Measurements from ENCODE around the gene FKBP5.

The FKBP5 gene

DNA sequence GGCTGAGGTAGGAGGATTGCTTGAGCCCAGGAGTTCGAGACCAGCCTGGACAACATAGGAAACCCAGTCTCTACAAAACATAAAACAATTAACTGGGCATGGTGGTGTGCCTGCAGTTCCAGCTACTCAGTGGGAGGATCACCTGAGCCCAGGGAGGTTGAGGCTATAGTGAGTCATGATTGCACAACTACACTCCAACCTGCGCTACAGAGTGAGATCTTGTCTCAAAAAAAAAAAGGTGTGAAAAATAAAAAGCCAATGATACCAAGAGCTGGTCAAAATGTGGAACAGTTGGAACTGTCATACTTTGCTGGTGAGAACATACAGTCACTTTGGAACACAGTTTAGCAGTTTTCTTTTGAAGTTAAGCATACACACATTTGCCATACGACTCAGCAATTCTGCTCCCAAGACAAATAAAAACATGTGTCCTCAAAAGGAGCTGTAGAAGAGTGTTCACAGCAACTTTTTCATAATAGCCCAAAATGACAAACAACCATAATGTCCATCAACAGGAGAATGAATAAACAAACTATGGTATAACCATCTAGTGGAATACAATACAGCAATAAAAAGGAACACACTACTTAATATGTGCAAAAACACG is 21.6 kb upstream of the FKBP5 start:
- no peak overlapping the region for H3K4me3 ChIP-seq (ENCODE audit: low read depth in 1 of 2, low read length in 2 of 2)
- H3K79me2 ChIP-seq (ENCODE audit: insufficient read depth, low read length) = no peaks in the 10 kb centered on the region
- DNase-seq (no peak), ATAC-seq (ENCODE audit: insufficient read depth, low read depth) (no peak)
- peaks cover 12% of the 10 kb centered on the region for H3K27me3 ChIP-seq (ENCODE audit: insufficient read depth, low read length, poor library complexity)
- H3K36me3 ChIP-seq (ENCODE audit: insufficient read depth, low read length) = no peaks in the 10 kb centered on the region
- H3K4me2 ChIP-seq (ENCODE audit: insufficient read depth, low read length) = no peak overlapping the region
- H3K27ac ChIP-seq (ENCODE audit: low read length) = no peak overlapping the region
- peaks cover under 1% of the 10 kb centered on the region; the same call in 1 of the 2 replicates for H4K20me1 ChIP-seq (ENCODE audit: insufficient read depth, low read length)
- H3K4me1 ChIP-seq (ENCODE audit: insufficient read depth, low read length) = no peaks in the 10 kb centered on the region
- no peak for TF ChIP-seq EZH2 (IDR thresholded peaks at IDR 0.05; ENCODE audit: borderline replicate concordance, low read depth, low read length, severe bottlenecking)
- TF ChIP-seq, protein P1, sequence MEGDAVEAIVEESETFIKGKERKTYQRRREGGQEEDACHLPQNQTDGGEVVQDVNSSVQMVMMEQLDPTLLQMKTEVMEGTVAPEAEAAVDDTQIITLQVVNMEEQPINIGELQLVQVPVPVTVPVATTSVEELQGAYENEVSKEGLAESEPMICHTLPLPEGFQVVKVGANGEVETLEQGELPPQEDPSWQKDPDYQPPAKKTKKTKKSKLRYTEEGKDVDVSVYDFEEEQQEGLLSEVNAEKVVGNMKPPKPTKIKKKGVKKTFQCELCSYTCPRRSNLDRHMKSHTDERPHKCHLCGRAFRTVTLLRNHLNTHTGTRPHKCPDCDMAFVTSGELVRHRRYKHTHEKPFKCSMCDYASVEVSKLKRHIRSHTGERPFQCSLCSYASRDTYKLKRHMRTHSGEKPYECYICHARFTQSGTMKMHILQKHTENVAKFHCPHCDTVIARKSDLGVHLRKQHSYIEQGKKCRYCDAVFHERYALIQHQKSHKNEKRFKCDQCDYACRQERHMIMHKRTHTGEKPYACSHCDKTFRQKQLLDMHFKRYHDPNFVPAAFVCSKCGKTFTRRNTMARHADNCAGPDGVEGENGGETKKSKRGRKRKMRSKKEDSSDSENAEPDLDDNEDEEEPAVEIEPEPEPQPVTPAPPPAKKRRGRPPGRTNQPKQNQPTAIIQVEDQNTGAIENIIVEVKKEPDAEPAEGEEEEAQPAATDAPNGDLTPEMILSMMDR (IDR thresholded peaks at IDR 0.05; ENCODE audit: borderline replicate concordance, extremely low read depth, low read length, poor library complexity, severe bottlenecking) = no peak
- H3K9ac ChIP-seq (ENCODE audit: low read depth, low read length) = no peak overlapping the region
- H2AFZ ChIP-seq (ENCODE audit: low read depth, low read length) = no peak overlapping the region
- no peaks in the 10 kb centered on the region for H3K9me3 ChIP-seq (ENCODE audit: insufficient read depth, low read length, severe bottlenecking)

DNA sequence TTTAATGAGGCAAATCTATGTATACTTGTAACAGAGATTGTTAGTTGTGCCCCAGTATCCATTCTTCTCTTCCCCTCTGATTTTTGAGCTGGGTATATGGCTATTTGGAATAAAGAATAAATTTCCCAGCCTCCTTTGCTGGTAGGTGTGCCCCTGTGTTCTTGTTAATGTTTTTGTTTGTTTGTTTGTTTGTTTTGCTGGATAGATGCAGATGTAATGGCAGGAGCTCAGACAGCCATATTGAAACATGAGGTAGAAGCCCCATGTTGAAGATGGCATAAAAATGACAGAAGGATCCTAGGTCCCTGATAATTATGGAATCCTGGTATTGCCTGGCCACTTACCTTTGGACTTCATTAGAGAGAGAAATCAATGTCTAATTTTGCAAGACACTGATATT is 19.9 kb upstream of the FKBP5 start:
- H3K9me3 ChIP-seq (ENCODE audit: insufficient read depth, low read length, severe bottlenecking) = peaks cover 3% of the 10 kb centered on the region
- no peaks in the 10 kb centered on the region for H3K79me2 ChIP-seq (ENCODE audit: insufficient read depth, low read length)
- H4K20me1 ChIP-seq (ENCODE audit: insufficient read depth, low read length) = no peaks in the 10 kb centered on the region
- no peaks in the 10 kb centered on the region for H3K36me3 ChIP-seq (ENCODE audit: insufficient read depth, low read length)
- TF ChIP-seq EZH2 (IDR thresholded peaks at IDR 0.05; ENCODE audit: borderline replicate concordance, low read depth, low read length, severe bottlenecking) = no peak
- TF ChIP-seq, protein P1 (IDR thresholded peaks at IDR 0.05; ENCODE audit: borderline replicate concordance, extremely low read depth, low read length, poor library complexity, severe bottlenecking) = no peak
- DNase-seq = no peak
- H3K9ac ChIP-seq (ENCODE audit: low read depth, low read length) = no peak overlapping the region
- no peak for ATAC-seq (ENCODE audit: insufficient read depth, low read depth)
- peaks cover 13% of the 10 kb centered on the region for H3K27me3 ChIP-seq (ENCODE audit: insufficient read depth, low read length, poor library complexity)
- no peaks in the 10 kb centered on the region for H3K4me1 ChIP-seq (ENCODE audit: insufficient read depth, low read length)
- H3K4me2 ChIP-seq (ENCODE audit: insufficient read depth, low read length) = no peak overlapping the region
- no peak overlapping the region for H3K27ac ChIP-seq (ENCODE audit: low read length)
- H3K4me3 ChIP-seq (ENCODE audit: low read depth in 1 of 2, low read length in 2 of 2) = no peak overlapping the region
- H2AFZ ChIP-seq (ENCODE audit: low read depth, low read length) = no peak overlapping the region

DNA sequence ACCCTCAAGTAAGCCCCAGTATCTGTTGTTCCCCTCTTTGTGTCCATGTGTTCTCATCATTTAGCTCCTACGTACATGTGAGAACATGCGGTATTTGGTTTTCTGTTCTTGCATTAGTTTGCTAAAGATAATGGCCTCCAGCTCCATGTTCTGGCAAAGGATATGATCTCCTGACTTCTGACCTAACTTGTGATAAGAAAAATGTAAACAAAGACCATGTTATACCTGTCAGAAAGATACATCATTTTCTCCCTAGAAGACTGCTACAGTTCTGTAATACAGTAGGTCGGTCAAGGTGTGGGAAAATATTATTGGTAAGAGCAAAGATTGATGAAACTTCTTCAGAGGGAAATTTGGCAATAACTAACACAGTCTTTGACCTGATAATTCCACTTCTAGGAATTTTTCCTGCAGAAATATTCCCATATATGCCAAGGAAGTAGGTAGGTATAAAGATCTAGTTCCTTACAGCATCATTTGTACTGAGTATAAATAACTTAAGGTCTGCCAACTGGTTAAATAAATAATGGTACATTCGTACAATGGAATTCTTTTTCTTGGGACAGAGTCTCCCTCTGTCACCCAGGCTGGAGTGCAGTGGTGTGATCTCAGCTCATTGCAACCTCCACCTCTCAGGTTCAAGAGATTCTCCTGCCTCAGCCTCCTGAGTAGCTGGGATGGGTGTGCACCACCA is 19.1 kb upstream of the FKBP5 start:
- no peak for ATAC-seq (ENCODE audit: insufficient read depth, low read depth)
- no peak for DNase-seq
- H4K20me1 ChIP-seq (ENCODE audit: insufficient read depth, low read length) = no peaks in the 10 kb centered on the region
- H3K4me2 ChIP-seq (ENCODE audit: insufficient read depth, low read length) = no peak overlapping the region
- no peaks in the 10 kb centered on the region for H3K36me3 ChIP-seq (ENCODE audit: insufficient read depth, low read length)
- H3K4me1 ChIP-seq (ENCODE audit: insufficient read depth, low read length) = no peaks in the 10 kb centered on the region
- no peak overlapping the region for H2AFZ ChIP-seq (ENCODE audit: low read depth, low read length)
- H3K27ac ChIP-seq (ENCODE audit: low read length) = no peak overlapping the region
- no peaks in the 10 kb centered on the region for H3K79me2 ChIP-seq (ENCODE audit: insufficient read depth, low read length)
- TF ChIP-seq, protein P1 (IDR thresholded peaks at IDR 0.05; ENCODE audit: borderline replicate concordance, extremely low read depth, low read length, poor library complexity, severe bottlenecking) = no peak
- TF ChIP-seq EZH2 (IDR thresholded peaks at IDR 0.05; ENCODE audit: borderline replicate concordance, low read depth, low read length, severe bottlenecking) = no peak
- no peak overlapping the region for H3K9ac ChIP-seq (ENCODE audit: low read depth, low read length)
- peaks cover 14% of the 10 kb centered on the region for H3K27me3 ChIP-seq (ENCODE audit: insufficient read depth, low read length, poor library complexity)
- H3K9me3 ChIP-seq (ENCODE audit: insufficient read depth, low read length, severe bottlenecking) = peaks cover 4% of the 10 kb centered on the region
- H3K4me3 ChIP-seq (ENCODE audit: low read depth in 1 of 2, low read length in 2 of 2) = no peak overlapping the region

All from DND-41 (cell line).